HG03558 (cell line): ENCODE measurements around the gene KCNC2.

Experiments
- ATAC-seq: cut with Tn5 transposase; IDR thresholded peaks from one replicate; pipeline ENCODE4 v1.9.1; 2021; ENCODE audit warnings: moderate number of reproducible peaks; ENCODE audit not compliant: unreplicated experiment; ENCODE audit errors: extremely low read depth

KCNC2 gene

DNA sequence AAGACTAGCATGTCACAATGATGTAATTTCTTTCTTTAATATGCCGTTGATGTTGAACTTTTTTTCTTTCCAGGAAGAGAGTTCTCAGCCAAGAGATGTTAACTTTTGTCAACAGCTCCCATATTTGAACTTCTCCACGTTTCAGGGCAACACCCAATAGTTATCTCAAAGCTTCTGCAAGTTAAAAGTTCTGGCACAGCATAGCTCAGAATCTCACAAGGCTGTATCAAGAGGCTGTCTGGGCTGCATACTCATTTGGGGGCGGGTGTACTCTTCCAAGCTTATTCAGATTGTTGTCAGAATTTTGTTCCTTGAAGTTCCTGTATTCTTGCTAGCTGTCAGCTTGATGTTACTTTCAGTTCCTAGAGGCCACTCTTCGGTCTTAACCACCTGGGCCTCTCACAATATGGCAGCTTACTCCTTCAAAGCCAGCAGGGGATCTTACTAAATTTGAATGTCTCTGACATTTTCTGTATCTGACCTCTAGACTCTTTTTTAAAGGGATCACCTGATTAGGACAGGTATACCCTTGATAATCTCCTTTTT lies 38.9 kb downstream of the KCNC2 start:
- ATAC-seq = no peak

DNA sequence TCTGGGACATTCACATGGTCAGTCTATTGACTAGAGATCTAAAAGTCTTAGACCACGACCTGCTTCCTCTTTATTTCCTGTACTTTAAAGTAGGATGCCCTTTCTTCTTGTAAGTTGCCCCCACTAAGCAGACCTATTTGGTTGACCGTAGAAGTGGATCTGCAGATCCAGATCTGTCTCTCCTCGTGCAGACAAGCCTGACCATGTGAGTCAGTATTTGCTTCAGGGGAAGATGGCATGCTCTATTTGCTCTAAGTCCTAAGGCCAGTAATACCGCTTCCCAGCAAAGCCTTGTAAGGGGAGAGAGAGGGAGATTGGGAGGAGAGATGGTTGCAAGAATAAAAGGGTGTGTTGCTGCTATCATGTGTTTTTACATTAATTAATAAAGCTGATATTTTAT lies 46.8 kb downstream of the KCNC2 start:
- no peak for ATAC-seq

DNA sequence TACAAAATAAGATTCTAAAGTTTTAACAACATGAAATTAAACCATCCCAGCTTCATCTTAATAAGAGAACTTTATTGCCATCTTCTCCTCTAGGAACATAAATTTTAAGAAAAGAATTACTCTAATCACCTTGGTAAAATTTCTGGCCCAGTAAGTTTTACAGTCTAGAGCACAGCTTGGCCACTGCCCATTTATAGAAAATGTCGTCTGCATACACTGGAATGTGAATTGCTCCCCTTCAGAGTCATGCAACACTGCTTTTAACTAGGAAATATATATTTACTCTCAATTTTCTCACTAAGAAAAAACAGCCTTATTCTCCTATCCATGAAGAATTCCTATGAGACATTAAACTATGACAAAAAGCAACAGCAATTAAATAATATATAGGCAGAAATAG lies 48.2 kb downstream of the KCNC2 start:
- no peak for ATAC-seq

DNA sequence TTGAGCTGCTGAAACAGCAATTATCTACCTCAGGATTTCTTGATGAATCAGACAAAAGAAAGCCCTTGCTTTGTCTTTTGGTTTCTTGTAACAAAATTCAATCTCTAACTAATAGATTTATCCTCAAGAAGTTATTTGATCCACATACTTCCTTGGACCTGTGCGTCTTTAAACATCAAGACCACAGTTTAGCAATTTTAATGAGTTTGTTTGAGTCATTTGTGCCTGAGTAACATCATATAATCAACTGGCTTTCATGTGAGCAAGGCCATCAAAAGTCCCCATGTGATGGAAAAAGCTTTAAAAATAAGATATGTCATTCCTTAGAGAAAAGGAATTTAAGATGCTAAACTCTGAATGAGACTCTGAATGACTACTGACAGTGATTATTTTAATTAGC lies 52.3 kb downstream of the KCNC2 start:
- ATAC-seq = no peak

DNA sequence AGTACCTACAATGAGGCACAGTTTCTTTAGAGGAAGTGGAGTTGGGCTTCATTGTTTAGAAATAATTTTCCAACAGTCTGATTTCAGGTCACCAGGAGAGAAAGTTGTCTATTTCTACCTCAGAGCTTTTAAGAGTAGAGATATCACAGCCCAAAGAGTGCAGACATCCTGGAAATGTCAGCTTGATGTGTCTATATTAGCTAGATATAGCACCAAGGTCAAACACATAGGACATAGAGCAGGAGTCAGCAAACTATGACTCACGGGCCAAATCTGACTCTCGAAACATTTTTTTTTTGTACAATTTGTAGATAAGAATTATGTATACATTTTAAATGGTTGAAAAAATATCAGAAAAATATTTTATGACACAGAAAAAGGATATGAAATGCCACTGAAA lies 53.7 kb downstream of the KCNC2 start:
- ATAC-seq = no peak

DNA sequence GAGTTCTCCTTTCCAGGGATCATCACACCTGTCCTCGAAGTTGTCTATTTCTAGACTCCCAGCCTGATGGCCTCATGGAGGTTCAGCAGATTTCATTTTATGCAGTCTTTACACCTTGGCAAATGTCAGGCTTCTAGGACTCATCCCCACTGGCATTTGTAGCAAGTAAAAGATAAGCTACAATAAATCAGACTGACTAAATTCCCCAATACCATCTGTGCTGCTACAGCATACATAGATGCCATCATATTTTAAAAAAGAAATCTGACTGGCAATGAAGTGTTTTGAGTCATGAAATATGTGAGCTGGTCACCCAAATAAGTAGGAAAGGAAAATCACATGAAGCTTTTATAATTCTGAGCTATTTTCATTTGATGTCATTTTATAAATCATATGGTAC lies 55.3 kb downstream of the KCNC2 start:
- no peak for ATAC-seq

DNA sequence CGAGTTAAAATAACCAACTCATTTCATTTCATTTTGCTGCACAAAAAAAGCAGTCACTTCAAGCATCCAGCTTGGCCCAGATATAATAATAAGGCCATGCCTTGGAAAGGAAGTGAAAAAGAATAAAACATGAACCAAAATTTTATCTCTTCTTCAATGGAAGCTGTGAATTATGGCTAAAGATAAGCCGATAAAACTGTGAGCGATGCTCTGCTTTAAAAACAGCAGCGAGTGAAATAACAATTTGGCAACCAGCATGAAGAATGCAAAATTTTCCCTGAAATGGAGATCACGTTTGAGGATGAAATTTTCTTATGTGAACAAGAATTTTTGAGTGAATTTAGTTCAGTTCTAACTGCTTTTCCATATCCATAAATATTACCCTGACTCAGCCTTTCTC lies 70.4 kb downstream of the KCNC2 start:
- no peak for ATAC-seq

DNA sequence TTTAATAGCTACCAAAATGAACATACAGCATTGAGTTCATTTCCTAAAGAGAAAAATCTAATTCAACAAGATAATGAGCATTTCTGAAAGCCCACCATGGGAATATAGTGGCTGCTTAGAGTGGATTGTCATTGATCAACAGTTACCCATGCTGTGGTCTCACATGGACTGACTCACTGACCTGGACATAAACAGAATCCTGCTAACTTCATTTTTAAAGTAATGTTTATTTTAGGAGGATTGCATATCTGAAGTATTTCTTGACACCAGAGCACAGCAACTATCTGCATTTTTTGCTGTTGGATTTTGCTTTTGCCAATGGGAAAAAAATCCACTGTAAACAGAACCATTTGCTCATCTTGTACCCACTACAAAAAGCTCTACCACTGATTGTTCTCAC lies 71.7 kb downstream of the KCNC2 start:
- ATAC-seq = no peak

DNA sequence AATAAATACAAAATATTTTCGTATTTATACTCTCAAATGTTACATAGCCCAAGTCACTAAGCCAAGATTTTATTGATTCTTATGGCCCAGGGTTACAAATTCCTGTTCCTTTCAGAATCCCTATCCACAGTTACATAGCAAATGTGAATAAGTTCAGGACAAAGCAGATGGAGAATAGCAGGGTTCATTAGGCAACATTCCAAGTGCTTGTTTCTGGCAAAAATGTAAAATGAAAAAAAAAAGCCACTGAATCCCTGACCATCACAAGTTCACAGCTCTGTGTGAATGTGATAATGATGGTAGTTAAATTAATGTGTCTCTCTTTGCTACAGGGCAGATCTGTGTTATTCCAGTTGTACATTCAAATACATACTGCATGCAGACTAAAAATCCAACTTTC lies 74.6 kb downstream of the KCNC2 start:
- no peak for ATAC-seq

DNA sequence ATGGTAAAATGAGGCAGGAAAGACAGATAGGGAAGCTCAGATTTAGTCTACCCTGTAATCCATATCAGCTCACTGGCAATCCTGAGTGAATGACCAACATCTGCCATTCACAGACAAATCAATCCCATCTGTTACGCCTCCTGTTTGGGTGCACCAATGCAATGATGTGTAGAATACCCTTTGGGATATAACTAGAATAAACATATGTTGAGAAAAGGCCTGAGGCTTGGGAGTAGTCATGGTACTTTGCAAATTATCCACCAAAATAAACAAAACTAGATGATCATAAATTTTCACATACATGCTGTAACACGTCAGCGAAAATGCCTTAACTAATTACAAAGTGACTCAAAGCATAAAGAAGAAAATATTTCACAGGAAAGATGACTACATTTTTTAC lies 78.8 kb downstream of the KCNC2 start:
- no peak for ATAC-seq

DNA sequence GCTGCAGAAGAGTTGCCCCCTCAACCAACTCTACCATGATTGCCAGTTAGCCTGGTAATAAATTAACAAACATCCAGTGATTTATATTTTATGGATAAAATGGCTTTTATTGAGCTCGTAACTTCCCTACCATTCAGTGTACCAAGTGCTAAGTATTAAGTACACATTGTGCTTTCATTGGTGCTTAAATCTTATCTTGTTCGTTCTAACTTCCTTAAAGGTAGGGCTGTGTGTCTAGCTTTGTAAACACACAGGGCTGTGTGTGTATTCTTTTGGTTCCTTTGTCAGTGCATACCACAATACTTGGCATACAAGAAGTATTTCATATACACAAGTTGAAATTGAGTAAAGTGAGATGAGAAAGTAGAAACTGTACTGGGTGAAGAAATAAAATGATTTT lies 80.4 kb downstream of the KCNC2 start:
- ATAC-seq = no peak

DNA sequence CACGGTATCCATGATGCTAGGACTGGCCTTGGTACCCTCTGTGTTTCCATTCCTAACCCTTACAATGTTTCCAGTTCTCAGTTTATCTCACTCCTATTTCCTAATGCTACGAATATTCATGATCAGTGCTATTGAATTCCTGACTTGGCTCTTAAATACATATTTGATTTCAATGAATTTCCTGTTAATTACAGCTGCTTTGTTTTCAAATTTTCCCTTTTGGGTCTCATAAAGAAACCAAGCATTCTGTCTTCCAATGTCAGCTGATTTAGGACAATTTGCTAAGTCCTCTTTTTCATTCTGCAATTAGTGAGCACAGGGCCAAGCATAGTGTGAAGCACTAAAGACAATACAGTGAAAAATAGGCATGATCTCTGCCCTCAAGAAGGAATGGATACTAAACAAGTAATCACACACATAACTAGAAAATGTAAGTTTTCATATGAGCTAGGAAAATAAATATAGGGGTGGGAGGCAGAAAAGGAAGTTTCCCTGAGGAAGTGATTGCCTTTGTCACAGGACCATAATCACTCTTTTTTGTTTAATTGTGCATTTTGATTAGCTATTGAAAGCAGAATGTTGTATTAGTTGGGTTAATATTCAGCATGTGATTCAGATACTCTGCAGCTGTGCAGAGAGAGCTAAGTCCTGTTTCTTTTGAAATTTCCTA lies 88.5 kb downstream of the KCNC2 start:
- no peak for ATAC-seq

DNA sequence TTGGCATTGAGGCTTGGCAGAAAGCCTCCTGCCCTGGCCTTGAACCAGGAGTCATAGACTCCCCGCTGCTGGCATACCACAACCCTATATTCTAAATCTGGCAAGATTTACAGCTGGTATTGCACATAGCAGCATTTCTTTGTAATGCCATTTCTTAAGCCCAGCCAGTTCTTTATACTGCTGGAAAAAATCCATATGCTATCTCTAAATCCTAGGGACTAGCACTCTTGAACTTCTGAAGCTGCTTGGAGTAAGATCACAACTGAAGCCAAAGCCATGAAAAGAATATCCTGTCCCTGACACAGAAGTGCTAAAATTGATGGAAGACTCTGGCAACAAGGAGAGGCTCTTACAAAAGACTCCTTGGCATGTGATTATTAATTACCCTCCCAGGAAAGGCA lies 89.3 kb downstream of the KCNC2 start:
- ATAC-seq = no peak

DNA sequence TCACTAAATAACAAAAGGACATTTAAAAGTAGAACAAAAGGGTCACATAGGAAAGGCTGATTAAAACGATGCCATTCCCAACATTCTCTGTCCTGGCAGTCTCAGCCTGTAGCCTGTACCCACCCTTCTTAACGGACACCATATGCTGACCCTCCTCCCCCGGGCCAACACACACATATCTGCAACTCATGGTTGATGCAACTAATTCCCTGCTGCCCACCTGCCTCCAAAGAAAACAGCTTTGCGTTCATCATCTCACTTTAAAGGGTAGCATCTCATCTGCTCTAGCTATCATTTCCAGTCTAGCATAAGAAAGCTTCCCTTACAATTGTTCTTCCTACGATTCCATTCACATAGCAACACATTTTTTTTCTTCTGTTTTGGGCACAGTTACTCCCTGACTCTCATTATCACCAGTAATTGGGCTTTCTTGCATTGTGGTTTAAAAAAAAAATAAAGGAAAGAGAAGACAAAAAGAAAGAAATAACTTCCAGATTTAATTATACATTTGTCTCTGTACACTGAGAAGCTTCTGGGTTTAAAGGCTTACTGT lies 92.9 kb downstream of the KCNC2 start:
- ATAC-seq = no peak

DNA sequence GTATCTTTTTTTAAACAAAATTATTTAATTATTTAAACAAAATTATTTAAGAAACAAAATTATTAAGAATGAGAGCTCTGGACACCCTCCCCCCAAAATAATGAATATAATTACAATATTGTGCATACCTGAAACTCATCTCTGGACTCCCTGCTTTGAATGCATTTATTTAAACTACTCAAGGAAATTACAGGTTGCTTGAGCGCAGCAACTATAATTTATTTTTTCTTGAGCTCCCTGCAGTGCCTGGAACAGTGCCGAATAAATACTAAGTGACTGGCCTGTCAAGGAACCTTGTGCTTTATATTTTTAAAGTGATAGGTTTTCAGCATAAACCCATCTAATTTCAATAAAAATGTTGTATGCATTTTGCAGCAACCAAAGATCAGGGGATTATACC lies 93.9 kb downstream of the KCNC2 start:
- ATAC-seq = no peak

DNA sequence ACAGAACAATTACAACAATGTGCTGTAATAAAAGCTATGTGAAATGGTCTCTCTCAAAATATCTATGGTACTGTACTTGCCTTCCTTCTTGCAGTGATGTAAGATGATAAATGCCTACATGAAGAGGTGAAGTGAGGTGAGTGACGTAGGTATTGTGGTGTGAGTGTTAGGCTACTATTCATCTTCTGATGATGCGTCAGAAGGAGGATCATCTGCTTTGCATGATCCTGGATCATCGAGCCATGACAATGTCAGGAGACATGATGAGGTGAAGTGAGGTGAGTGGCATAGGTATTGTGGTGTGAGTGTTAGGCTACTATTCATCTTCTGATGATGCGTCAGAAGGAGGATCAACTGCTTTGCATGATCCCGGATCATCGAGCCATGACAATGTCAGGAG lies 105.8 kb downstream of the KCNC2 start:
- ATAC-seq = no peak

DNA sequence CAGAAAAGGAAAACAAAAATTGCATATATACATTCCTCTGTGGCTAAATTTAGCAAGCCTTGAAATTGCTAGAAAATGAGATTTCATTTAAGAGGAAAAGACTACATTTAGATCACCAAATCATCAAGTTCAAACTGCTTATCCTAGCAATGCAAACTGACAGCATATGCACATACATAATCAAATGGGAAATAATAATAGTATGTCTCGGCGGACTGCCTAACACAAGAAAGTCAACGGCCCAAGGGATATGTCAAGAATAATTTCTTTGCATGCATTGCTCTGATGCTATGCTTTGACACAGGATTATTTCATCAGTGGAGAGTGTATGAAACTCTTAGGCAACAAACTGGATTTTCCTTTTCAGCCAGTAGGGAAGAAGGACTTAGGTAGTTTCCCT lies 107.9 kb downstream of the KCNC2 start:
- ATAC-seq = no peak

DNA sequence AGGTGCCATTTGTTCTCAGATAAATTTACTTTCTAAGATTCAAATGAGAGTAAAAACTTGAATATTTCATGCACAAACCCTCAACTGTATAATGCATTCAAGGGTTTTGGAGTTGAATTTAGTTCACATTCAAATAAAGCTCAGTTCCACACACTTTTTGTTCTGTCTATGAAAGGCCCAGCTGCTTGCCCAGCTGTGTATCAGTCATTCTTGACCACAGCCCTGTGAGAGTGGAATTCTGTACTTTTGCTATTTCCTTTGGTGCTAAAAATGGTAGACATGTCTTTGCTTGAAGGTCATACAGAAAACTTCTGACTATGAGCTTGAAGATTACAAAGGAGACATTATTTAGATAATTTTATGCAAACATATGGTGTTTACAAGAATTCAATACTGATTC lies 110.4 kb downstream of the KCNC2 start:
- ATAC-seq = no peak

DNA sequence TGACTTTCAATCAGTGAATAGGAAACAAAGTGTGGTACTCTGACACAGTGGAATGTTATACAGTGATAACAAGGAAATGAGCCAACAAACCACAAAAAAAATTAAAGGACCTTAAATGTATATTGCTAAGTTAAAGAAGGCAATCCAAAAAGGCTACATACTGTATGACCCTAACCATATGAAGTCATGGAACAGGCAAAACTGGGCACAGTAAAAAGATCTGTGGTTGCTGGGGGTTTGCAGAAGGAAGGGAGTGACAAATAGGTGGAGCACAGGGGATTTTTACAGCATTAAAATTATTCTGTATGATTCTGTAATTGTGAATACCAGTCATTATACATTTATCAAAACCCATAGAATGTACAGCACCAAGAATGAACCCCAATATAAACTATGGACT lies 112.6 kb downstream of the KCNC2 start:
- no peak for ATAC-seq

DNA sequence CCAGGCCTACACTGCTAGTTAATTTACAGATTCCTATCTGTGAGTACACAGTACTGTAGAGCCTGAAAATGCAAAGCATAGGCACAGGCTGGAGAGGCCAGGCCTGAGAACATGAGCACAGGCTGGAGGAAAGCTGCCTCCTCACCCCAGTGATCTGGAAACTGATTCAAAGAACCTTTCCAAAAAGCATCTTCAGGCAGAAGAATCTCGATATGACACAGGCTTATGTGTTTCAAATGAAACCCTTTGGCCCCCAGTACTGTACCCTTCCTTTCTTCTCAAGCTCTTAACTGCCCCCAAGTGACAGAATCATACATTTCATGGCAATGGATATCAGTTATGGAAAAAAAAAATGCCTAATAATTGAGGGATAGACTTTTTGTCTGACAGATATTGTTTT lies 122.0 kb downstream of the KCNC2 start:
- ATAC-seq = no peak

DNA sequence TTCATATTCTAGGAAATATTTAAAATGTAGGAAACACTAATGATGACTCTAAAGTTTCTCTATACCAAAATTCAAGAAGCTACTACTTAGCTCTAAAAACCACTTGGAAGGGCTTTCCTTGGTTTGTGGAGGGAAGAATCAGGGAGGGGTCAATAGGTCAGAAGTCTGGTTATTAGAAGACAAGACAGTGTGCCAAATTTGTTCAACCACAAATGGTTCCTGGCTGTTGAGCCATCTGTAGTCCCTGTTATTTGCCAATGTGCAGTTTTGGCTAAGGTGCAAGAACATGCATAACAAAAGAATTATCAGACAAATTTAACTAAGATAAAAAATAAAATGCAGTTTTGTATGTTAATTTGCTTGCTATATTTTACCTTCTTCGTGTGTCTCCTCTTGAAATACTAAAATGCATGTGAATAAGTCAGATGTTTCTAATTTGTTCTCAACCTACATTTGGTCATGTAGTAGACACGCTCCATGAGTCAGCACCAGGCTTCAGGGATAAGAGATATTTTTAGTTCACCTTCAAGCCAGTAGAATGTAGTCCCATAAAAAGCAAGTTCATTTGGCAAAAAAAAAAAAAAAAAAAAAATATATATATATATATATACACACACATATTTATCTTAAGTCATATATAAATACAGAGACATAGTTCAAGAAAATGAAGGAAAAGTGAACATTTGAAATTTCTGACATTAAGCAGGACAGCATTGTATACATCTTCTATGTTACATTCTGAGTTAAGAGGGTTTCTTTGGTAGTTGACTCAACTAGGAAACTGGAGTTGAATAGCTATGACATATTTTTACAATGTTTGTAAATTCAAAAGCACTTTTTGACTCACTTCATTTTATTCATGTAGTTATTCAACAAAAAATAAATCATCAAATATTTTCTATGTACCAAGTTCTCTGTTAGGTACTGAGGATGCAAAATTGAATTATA lies 123.3 kb downstream of the KCNC2 start:
- no peak for ATAC-seq
